WERI-Rb-1 (cell line): ENCODE measurements around the gene SZT2.

ENCODE experiments used
- DNase-seq: peaks from one replicate; pipeline ENCODE4 v3.0.0-alpha.2; 2020
- H3K27ac ChIP-seq: fragments of 250-450 bp; sonication (Bioruptor Pico); 2 replicates; pipeline ENCODE4 v1.5.1; 2020; ENCODE audit warnings: mild to moderate bottlenecking, moderate library complexity
- H3K27me3 ChIP-seq: fragments of 250-450 bp; sonication (Bioruptor Pico); 2 replicates; pipeline ENCODE4 v1.5.1; 2021; ENCODE audit warnings: mild to moderate bottlenecking, low read depth, moderate library complexity; ENCODE audit not compliant: insufficient read depth, severe bottlenecking
- H3K36me3 ChIP-seq: fragments of 250-450 bp; sonication (Bioruptor Pico); 2 replicates; pipeline ENCODE4 v1.5.1; 2020; ENCODE audit warnings: mild to moderate bottlenecking, moderate library complexity
- H3K4me3 ChIP-seq: 2 replicates; pipeline ENCODE4 v1.5.1; 2011; ENCODE audit warnings: low read depth, mild to moderate bottlenecking, control low read depth, low read length
- H3K9me3 ChIP-seq: fragments of 250-450 bp; sonication (Bioruptor Pico); 2 replicates; pipeline ENCODE4 v1.5.1; 2021; ENCODE audit warnings: mild to moderate bottlenecking, moderate library complexity; ENCODE audit not compliant: severe bottlenecking
- TF ChIP-seq, protein P1 (sequence below): IDR thresholded peaks from 2 replicates; pipeline ENCODE4 v1.5.1; 2011; ENCODE audit warnings: low read depth, mild to moderate bottlenecking, control low read depth, inconsistent platforms, low read length

Gene SZT2

DNA sequence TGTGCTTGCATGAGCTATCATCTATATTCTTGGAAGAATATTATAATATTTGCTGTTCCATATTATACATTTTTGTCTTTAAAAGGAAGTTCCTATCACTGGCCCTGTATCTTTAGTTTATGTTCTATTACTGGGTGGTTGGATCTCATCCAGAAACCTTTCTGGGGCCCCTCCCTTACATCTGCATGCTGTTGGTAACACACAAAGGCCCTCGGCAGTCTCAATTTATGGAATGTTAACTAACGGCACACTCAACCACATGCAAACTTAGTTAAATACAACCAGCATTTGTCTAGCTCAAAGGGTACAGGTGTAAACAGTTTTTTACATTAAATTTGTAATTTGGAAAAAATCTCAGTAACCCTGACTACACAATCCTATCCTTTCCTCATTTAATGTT, 73.8 kb downstream of the SZT2 start:
- Histone ChIP-seq H3K4me3 (no peak overlapping the region), H3K36me3 (no peaks in the 10 kb centered on the region), H3K27ac (no peak overlapping the region), H3K9me3 (peaks cover 4% of the 10 kb centered on the region), H3K27me3 (no peaks in the 10 kb centered on the region)
- TF ChIP-seq, protein P1, sequence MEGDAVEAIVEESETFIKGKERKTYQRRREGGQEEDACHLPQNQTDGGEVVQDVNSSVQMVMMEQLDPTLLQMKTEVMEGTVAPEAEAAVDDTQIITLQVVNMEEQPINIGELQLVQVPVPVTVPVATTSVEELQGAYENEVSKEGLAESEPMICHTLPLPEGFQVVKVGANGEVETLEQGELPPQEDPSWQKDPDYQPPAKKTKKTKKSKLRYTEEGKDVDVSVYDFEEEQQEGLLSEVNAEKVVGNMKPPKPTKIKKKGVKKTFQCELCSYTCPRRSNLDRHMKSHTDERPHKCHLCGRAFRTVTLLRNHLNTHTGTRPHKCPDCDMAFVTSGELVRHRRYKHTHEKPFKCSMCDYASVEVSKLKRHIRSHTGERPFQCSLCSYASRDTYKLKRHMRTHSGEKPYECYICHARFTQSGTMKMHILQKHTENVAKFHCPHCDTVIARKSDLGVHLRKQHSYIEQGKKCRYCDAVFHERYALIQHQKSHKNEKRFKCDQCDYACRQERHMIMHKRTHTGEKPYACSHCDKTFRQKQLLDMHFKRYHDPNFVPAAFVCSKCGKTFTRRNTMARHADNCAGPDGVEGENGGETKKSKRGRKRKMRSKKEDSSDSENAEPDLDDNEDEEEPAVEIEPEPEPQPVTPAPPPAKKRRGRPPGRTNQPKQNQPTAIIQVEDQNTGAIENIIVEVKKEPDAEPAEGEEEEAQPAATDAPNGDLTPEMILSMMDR, result no peak
- no peak for DNase-seq

DNA sequence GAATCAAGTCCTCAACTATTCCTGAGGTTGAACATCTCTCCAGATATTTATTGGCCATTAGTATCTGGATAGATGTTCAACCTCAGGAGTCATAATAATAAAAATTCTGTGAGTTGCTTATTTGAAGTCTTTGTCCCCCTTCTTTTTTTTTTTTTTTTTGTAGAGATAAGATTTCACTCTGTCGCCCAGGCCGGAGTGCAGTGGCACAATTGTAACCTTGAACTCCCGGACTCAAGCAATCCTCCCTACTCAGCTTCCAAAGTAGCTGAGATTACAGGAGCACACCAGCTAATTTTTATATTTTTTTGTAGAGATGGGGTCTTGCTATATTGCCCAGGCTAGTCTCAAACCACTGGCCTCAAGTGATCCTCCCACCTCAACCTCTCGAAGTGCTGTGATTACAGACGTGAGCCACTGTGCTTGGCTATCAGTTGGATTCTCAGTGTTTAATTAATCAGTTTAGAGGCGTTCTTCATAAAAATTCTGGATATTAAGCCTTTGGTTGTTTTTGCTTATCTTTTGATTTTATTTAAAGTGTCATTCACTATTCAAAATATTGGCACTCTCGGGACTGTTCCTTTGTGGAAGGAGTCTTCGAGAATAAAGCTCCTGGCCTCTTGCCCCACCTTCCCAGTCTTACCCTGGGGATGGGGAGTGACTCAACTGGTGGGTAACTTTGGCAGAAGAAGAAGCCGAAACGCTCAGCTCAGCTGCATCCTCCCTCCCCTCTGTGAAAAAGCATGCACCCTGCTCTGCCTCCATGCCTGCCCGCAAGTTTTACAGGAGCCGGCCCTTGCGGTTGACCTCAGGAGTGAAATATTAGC, 75.2 kb downstream of the SZT2 start:
- Histone ChIP-seq H3K27ac (no peak overlapping the region), H3K9me3 (peaks cover 4% of the 10 kb centered on the region), H3K27me3 (no peaks in the 10 kb centered on the region), H3K36me3 (no peaks in the 10 kb centered on the region), H3K4me3 (no peak overlapping the region)
- TF ChIP-seq, protein P1, result no peak
- DNase-seq, result no peak

DNA sequence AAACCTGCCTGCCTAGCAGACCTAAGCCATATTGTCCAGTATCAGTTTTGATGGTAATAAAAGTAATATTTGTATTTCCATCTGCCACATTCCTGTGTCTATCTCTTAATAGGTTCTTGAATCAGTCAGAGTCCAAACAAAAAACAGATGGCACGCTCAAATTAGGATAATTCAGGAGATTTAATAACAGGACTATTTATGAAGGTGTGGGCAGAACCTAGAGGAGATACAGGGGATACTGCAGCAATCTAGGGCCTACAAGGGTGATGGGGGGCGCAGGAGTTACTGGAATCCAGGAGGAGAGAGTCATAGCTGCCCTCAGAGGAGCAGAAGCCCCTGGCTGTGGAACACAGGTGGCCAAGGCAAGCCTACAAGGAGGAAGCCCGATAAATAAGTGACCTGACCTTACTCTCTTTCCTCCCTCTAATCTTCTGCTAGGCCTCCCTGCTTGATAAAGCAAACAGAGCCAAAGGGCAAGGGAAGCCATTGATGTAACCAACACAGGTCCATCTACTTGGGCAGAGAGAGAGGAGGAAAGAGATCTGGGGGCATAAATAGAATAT, 75.9 kb downstream of the SZT2 start:
- no peak overlapping the region for H3K4me3 ChIP-seq
- no peaks in the 10 kb centered on the region for H3K27me3 ChIP-seq
- no peak overlapping the region for H3K27ac ChIP-seq
- no peaks in the 10 kb centered on the region for H3K36me3 ChIP-seq
- no peak for DNase-seq
- TF ChIP-seq, protein P1, result no peak
- peaks cover 4% of the 10 kb centered on the region for H3K9me3 ChIP-seq

DNA sequence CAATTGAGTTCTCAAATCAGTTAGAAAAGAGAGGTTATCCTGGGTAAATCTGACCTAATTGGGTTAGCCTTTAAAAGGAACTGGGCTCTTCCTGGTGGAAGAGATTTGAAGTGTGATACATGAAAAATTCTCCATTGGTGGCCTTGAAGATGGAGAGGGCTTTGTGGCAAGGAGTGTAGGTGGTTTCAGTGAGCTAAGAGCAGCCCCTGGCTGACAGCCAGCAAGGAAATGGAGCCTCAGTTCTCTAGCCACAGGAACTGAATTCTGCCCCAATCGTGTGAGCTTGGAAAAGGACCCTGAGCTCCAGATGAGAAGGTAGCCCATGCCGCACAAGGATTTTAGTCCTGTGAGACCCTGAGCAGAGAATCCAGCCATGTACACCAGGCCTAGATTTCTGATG, 76.7 kb downstream of the SZT2 start:
- Histone ChIP-seq H3K9me3 (peaks cover 4% of the 10 kb centered on the region), H3K36me3 (no peaks in the 10 kb centered on the region), H3K4me3 (no peak overlapping the region), H3K27ac (no peak overlapping the region), H3K27me3 (no peaks in the 10 kb centered on the region)
- TF ChIP-seq, protein P1, result no peak
- no peak for DNase-seq

DNA sequence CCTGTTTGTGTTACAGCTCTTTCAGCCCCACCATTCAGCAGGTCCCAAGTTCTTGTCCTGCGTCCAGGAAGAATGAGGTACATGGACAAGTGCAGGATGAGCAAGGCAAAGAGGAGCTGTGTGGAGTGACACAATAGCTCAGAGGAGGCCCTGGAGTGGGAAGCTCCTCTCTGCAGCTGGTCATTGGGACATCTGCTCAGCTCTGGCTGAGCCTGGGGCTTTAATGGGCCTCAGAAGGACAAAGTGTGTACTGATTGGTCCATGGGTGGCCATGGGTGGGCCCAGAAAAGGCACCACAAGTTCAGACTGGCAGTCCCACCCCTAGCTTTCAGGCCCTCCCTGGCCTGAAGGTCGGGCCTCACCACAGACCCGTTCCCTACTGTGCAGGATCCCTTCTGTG, 78.7 kb downstream of the SZT2 start:
- H3K9me3 ChIP-seq, result peaks cover 4% of the 10 kb centered on the region
- H3K4me3 ChIP-seq, result no peak overlapping the region
- DNase-seq, result no peak
- no peaks in the 10 kb centered on the region for H3K36me3 ChIP-seq
- H3K27ac ChIP-seq, result no peak overlapping the region
- TF ChIP-seq, protein P1, result no peak
- no peaks in the 10 kb centered on the region for H3K27me3 ChIP-seq
